ENCODE data around the gene SCOC. TPM values are rescaled to one million over a fixed set of nuclear protein-coding genes. Genes with fewer than 3 reads are reported as not detected.

Gene SCOC
- polyA plus RNA-seq, 1 donor from 2014 or later = 320 TPM

GRCh38 chr4:140332734-140333133 is 40.7 kb upstream of the SCOC start:
- Histone ChIP-seq H2AFZ (ENCODE audit: low read depth, low read length) (no peak overlapping the region), H3F3A (ENCODE audit: insufficient read depth, low read length, poor library complexity, severe bottlenecking) (no peaks in the 10 kb centered on the region), H3K9ac (ENCODE audit: low read length) (no peak overlapping the region), H3K27ac (ENCODE audit: low read length) (no peak overlapping the region), H3K9me3 (ENCODE audit: low read length) (no peaks in the 10 kb centered on the region), H4K20me1 (ENCODE audit: insufficient read depth) (no peaks in the 10 kb centered on the region), H3K4me2 (ENCODE audit: low read length) (no peak overlapping the region), H3K79me2 (replicated peaks; ENCODE audit: insufficient read depth, low read length) (no peaks in the 10 kb centered on the region), H3K36me3 (ENCODE audit: insufficient read depth, low read length) (no peaks in the 10 kb centered on the region), H3K4me3 (ENCODE audit: low read length) (no peak overlapping the region), H3K9me2 (ENCODE audit: insufficient read depth, low read length) (no peaks in the 10 kb centered on the region), H3K27me3 (ENCODE audit: insufficient read depth, low read depth, low read length) (no peaks in the 10 kb centered on the region)
- TF ChIP-seq EP300 (conservative IDR thresholded peaks at IDR 0.05; ENCODE audit: poor library complexity, severe bottlenecking) (no peak), RAD21 (conservative IDR thresholded peaks at IDR 0.05) (no peak), EZH2 (IDR thresholded peaks at IDR 0.05; ENCODE audit: borderline replicate concordance, insufficient read depth, low read length, poor library complexity, severe bottlenecking) (no peak), POLR2AphosphoS5 (IDR thresholded peaks at IDR 0.05) (no peak), TAF1 (IDR thresholded peaks at IDR 0.05; ENCODE audit: low read depth) (no peak), SMC3 (conservative IDR thresholded peaks at IDR 0.05; ENCODE audit: poor library complexity) (no peak), CTCF (IDR thresholded peaks at IDR 0.05; ENCODE audit: poor library complexity, severe bottlenecking) (no peak), REST (IDR thresholded peaks at IDR 0.05; ENCODE audit: borderline replicate concordance) (no peak), MXI1 (conservative IDR thresholded peaks at IDR 0.05; ENCODE audit: poor library complexity, severe bottlenecking) (no peak)

- H3K9ac ChIP-seq (ENCODE audit: low read length) = no peak overlapping the region
- H3K27ac ChIP-seq (ENCODE audit: low read length) = no peak overlapping the region
- no peak overlapping the region for H2AFZ ChIP-seq (ENCODE audit: low read depth, low read length)
- H3K4me2 ChIP-seq (ENCODE audit: low read length) = no peak overlapping the region
- no peaks in the 10 kb centered on the region for H3F3A ChIP-seq (ENCODE audit: insufficient read depth, low read length, poor library complexity, severe bottlenecking)
- H3K36me3 ChIP-seq (ENCODE audit: insufficient read depth, low read length) = no peaks in the 10 kb centered on the region
- no peaks in the 10 kb centered on the region for H3K79me2 ChIP-seq (replicated peaks; ENCODE audit: insufficient read depth, low read length)
- H3K9me3 ChIP-seq (ENCODE audit: low read length) = no peaks in the 10 kb centered on the region
- no peaks in the 10 kb centered on the region for H3K9me2 ChIP-seq (ENCODE audit: insufficient read depth, low read length)
- no peaks in the 10 kb centered on the region for H3K27me3 ChIP-seq (ENCODE audit: insufficient read depth, low read depth, low read length)
- TF ChIP-seq REST (IDR thresholded peaks at IDR 0.05; ENCODE audit: borderline replicate concordance) (no peak), EZH2 (IDR thresholded peaks at IDR 0.05; ENCODE audit: borderline replicate concordance, insufficient read depth, low read length, poor library complexity, severe bottlenecking) (no peak), TAF1 (IDR thresholded peaks at IDR 0.05; ENCODE audit: low read depth) (no peak), MXI1 (conservative IDR thresholded peaks at IDR 0.05; ENCODE audit: poor library complexity, severe bottlenecking) (no peak), RAD21 (conservative IDR thresholded peaks at IDR 0.05) (no peak), EP300 (conservative IDR thresholded peaks at IDR 0.05; ENCODE audit: poor library complexity, severe bottlenecking) (no peak), POLR2AphosphoS5 (IDR thresholded peaks at IDR 0.05) (no peak), SMC3 (conservative IDR thresholded peaks at IDR 0.05; ENCODE audit: poor library complexity) (no peak), CTCF (IDR thresholded peaks at IDR 0.05; ENCODE audit: poor library complexity, severe bottlenecking) (no peak)
- H4K20me1 ChIP-seq (ENCODE audit: insufficient read depth) = no peaks in the 10 kb centered on the region
- no peak overlapping the region for H3K4me3 ChIP-seq (ENCODE audit: low read length)
Measured at GRCh38 chr4:140333523-140333922, 39.9 kb upstream of the SCOC start.
